Ovary (tissue), 9 donors: ENCODE data around the gene LCA5L. TPM values are rescaled to one million over a fixed set of nuclear protein-coding genes. Genes with fewer than 3 reads are reported as not detected.

Experiments
- DNase-seq, 5 donors: peaks; one replicate each; pipeline ENCODE4 v3.0.0-alpha.2; 2019 to 2020
- H3K27ac ChIP-seq, 2 donors: fragments of 200-600 bp; one replicate each; pipeline versions ENCODE4 v1.5.1 to v1.8.0; 2019 to 2022
- H3K27me3 ChIP-seq: fragments of 200-600 bp; one replicate; pipeline ENCODE4 v1.8.0; 2022
- H3K36me3 ChIP-seq: fragments of 200-600 bp; sonication (generic); one replicate; pipeline ENCODE4 v1.5.1; 2019
- H3K4me1 ChIP-seq: one replicate; pipeline ENCODE4 v1.8.1; 2013; ENCODE audit warnings: mild to moderate bottlenecking, moderate library complexity; ENCODE audit not compliant: insufficient read depth
- H3K4me3 ChIP-seq: fragments of 200-600 bp; sonication (generic); one replicate; pipeline ENCODE4 v1.5.1; 2017
- H3K9me3 ChIP-seq, 2 donors: fragments of 200-600 bp in 1 of 2; sonication (generic) in 1 of 2; one replicate each; pipeline versions ENCODE4 v1.5.1 to v1.8.1; 2013 to 2019; ENCODE audit warnings: mild to moderate bottlenecking in 1 of 2, moderate library complexity in 1 of 2
- CTCF ChIP-seq, 3 donors: fragments of 450-650 bp in 2 of 3; fragments of 200-600 bp in 1 of 3; IDR thresholded peaks; one replicate each; pipeline versions ENCODE4 v1.5.1 to v1.8.0; 2016 to 2022; ENCODE audit warnings: antibody characterized with exemption in 3 of 3, mild to moderate bottlenecking in 1 of 3
- EP300 ChIP-seq: sonication (generic); formaldehyde crosslinking; IDR thresholded peaks from one replicate; pipeline ENCODE4 v1.6.1; 2017; ENCODE audit warnings: antibody characterized with exemption
- POLR2A ChIP-seq: fragments of 450-650 bp; IDR thresholded peaks from one replicate; pipeline ENCODE4 v1.6.1; 2017; ENCODE audit warnings: antibody characterized with exemption, mild to moderate bottlenecking, moderate library complexity
- WGBS, 3 donors: extraction: QIAGEN DNeasy Blood & Tissue Kit in 1 of 3; methylation state at CpG; one replicate each; pipeline versions ENCODE4 v1.1.5 to v1.1.7; 2013 to 2017; 5-methylcytosine and 5-hydroxymethylcytosine counted together
- intact Hi-C, 4 donors: fragments of 100-400 bp; cut with DNase I; formaldehyde crosslinking; loops; one replicate each; pipeline versions ENCODE4 v1.11.0 to v1.15.1; 2022 to 2023
- polyA plus RNA-seq, 2 donors: library from polyadenylated mRNA; stranded (reverse); fragments of 200-250 nt in 1 of 2; fragments of 350-450 nt in 1 of 2; fragmentation: Illumina TruSeq in 1 of 2; extraction: RNeasy Lipid Tissue Mini Kit (QIAGEN cat#74804) in 1 of 2; gene quantifications; one replicate each; pipeline ENCODE4 v1.2.3, GENCODE V29; 2013 to 2014
- total RNA-seq, 7 donors: library from RNA; depleted of rRNA in 2 of 7; stranded (reverse); fragments of >200 nt in 2 of 7; fragmentation: NEBNext Ultra II Directional in 3 of 7; extraction: Animal tissue kit (Norgen Biotek cat#: 25700) in 3 of 7; gene quantifications; one replicate each; pipeline versions ENCODE4 v1.1.0 to v1.2.4, GENCODE V29; 2016 to 2023
- donor health status: DM: no; HTN: no; CAD: no; lungs with moderate emphysema.
- donor health status: DM: no; HTN: no; CAD: no.
- donor health status: Bipolar disorder and iron deficiency.
- donor health status: DM: yes; HTN: yes; CAD: no.
- donor health status: DM: no; HTN: no; CAD: no.
- donor health status: DM: yes; HTN: yes; CAD: no.

The LCA5L gene
- total and polyA plus RNA-seq, 9 donors, result 0.76 to 11.8 (median 1.2) TPM

GRCh38 chr21:39434950-39435349 is 10.6 kb downstream of the LCA5L start:
- H3K4me1 ChIP-seq, result no peaks in the 10 kb centered on the region
- H3K27ac ChIP-seq, result no peak overlapping the region
- H3K36me3 ChIP-seq, result no peaks in the 10 kb centered on the region
- WGBS, 3 donors, result 54 to 63% (median 56%) methylated on average over 4 of the region's 4 CpGs
- intact Hi-C loops, result no loop called here
- no peak for DNase-seq
- TF ChIP-seq POLR2A (no peak), EP300 (no peak), CTCF (IDR thresholded peaks at IDR 0.05) (no peak)
- no peaks in the 10 kb centered on the region for H3K9me3 ChIP-seq
- H3K4me3 ChIP-seq, result no peak overlapping the region
- H3K27me3 ChIP-seq, result no peaks in the 10 kb centered on the region

GRCh38 chr21:39430954-39431353 is 14.6 kb downstream of the LCA5L start:
- WGBS, 3 donors, result 70 to 80% (median 75%) methylated on average over 2 of the region's 2 CpGs
- Histone ChIP-seq H3K27me3 (no peaks in the 10 kb centered on the region), H3K9me3 (no peaks in the 10 kb centered on the region), H3K27ac (no peak overlapping the region), H3K4me1 (no peaks in the 10 kb centered on the region), H3K36me3 (no peaks in the 10 kb centered on the region), H3K4me3 (no peak overlapping the region)
- intact Hi-C loops, result no loop called here
- DNase-seq, result no peak
- TF ChIP-seq EP300 (no peak), CTCF (IDR thresholded peaks at IDR 0.05) (no peak), POLR2A (no peak)

- 62 to 69% (median 68%) methylated on average over 4 of the region's 4 CpGs for WGBS, 3 donors
- no peaks in the 10 kb centered on the region for H3K36me3 ChIP-seq
- H3K4me1 ChIP-seq, result no peaks in the 10 kb centered on the region
- H3K27ac ChIP-seq, result no peak overlapping the region
- no peak for TF ChIP-seq POLR2A
- TF ChIP-seq EP300, result no peak
- no peak for TF ChIP-seq CTCF (IDR thresholded peaks at IDR 0.05)
- no peaks in the 10 kb centered on the region for H3K27me3 ChIP-seq
- no peak overlapping the region for H3K4me3 ChIP-seq
- intact Hi-C loops, result no loop called here
- H3K9me3 ChIP-seq, result no peaks in the 10 kb centered on the region
- DNase-seq, result no peak
Observed at GRCh38 chr21:39430457-39430856, 15.1 kb downstream of the LCA5L start.

- no peak overlapping the region for H3K27ac ChIP-seq
- H3K27me3 ChIP-seq, result no peaks in the 10 kb centered on the region
- H3K4me1 ChIP-seq, result no peaks in the 10 kb centered on the region
- 76 to 87% (median 85%) methylated on average over 3 of the region's 3 CpGs for WGBS, 3 donors
- H3K9me3 ChIP-seq, result no peaks in the 10 kb centered on the region
- DNase-seq, result no peak
- H3K36me3 ChIP-seq, result no peaks in the 10 kb centered on the region
- TF ChIP-seq EP300 (no peak), POLR2A (no peak), CTCF (IDR thresholded peaks at IDR 0.05) (no peak)
- no peak overlapping the region for H3K4me3 ChIP-seq
- intact Hi-C loops, result no loop called here
Observed at GRCh38 chr21:39430016-39430415, 15.6 kb downstream of the LCA5L start.

- Histone ChIP-seq H3K36me3 (no peaks in the 10 kb centered on the region), H3K27me3 (no peaks in the 10 kb centered on the region), H3K4me1 (no peaks in the 10 kb centered on the region), H3K9me3 (no peaks in the 10 kb centered on the region), H3K27ac (no peak overlapping the region), H3K4me3 (no peak overlapping the region)
- intact Hi-C loops, result no loop called here
- DNase-seq, result no peak
- no peak for TF ChIP-seq EP300
- no peak for TF ChIP-seq CTCF (IDR thresholded peaks at IDR 0.05)
- TF ChIP-seq POLR2A, result no peak
- 74 to 100% (median 100%) methylated on average over 2 of the region's 2 CpGs for WGBS, 3 donors
Observed at GRCh38 chr21:39429445-39429844, 16.1 kb downstream of the LCA5L start.
